OCI-LY1 (cell line): ENCODE data around the gene DAPK2.

Source experiments
- H2AFZ ChIP-seq: fragments of 200-600 bp; sonication (generic), shearing (Covaris generic); 2 replicates; pipeline ENCODE4 v1.6.0; 2014; ENCODE audit warnings: antibody characterized with exemption, mild to moderate bottlenecking, low read length
- H3F3A ChIP-seq: fragments of 200-600 bp; sonication (generic), shearing (Covaris generic); 2 replicates; pipeline ENCODE4 v1.6.0; 2014; ENCODE audit warnings: mild to moderate bottlenecking, antibody characterized with exemption, low read length, moderate library complexity; ENCODE audit not compliant: insufficient read depth
- H3K27ac ChIP-seq: fragments of 200-600 bp; sonication (generic); 2 replicates; pipeline ENCODE4 v1.5.1; 2014; ENCODE audit warnings: low read length, mixed run types, mild to moderate bottlenecking, low read depth; ENCODE audit not compliant: poor library complexity, severe bottlenecking
- H3K27me3 ChIP-seq: fragments of 200-600 bp; sonication (generic); 2 replicates; pipeline ENCODE4 v1.6.0; 2014; ENCODE audit warnings: antibody characterized with exemption, mild to moderate bottlenecking, low read length, moderate library complexity; ENCODE audit not compliant: insufficient read depth
- H3K36me3 ChIP-seq: fragments of 200-600 bp; sonication (generic); 2 replicates; pipeline ENCODE4 v1.6.1; 2014; ENCODE audit warnings: mild to moderate bottlenecking, antibody characterized with exemption, low read length, moderate library complexity, mixed read lengths; ENCODE audit not compliant: insufficient read depth
- H3K4me1 ChIP-seq: fragments of 200-600 bp; sonication (generic); 2 replicates; pipeline ENCODE4 v1.5.1; 2014; ENCODE audit warnings: mild to moderate bottlenecking, low read length, moderate library complexity; ENCODE audit not compliant: insufficient read depth, severe bottlenecking
- H3K4me2 ChIP-seq: fragments of 200-600 bp; sonication (generic), shearing (Covaris generic); 2 replicates; pipeline ENCODE4 v1.6.1; 2014; ENCODE audit warnings: low read length
- H3K4me3 ChIP-seq: fragments of 200-600 bp; sonication (generic); 2 replicates; pipeline ENCODE4 v1.5.1; 2014; ENCODE audit warnings: low read length, low read depth, mild to moderate bottlenecking, mixed read lengths; ENCODE audit not compliant: poor library complexity, severe bottlenecking
- H3K79me2 ChIP-seq: fragments of 200-600 bp; shearing (Covaris generic); 2 replicates; pipeline ENCODE4 v1.6.1; 2016; ENCODE audit warnings: mixed run types, low read length, mixed read lengths; ENCODE audit not compliant: insufficient read depth
- H3K9ac ChIP-seq: fragments of 200-600 bp; sonication (generic), shearing (Covaris generic); 2 replicates; pipeline ENCODE4 v1.6.1; 2014; ENCODE audit warnings: mild to moderate bottlenecking, low read length, mixed read lengths
- H3K9me2 ChIP-seq: fragments of 200-600 bp; sonication (generic), shearing (Covaris generic); 2 replicates; pipeline ENCODE4 v1.6.1; 2014; ENCODE audit warnings: low read depth, mild to moderate bottlenecking, low read length, mixed read lengths
- H3K9me3 ChIP-seq: fragments of 200-600 bp; shearing (Covaris generic); 2 replicates; pipeline ENCODE4 v1.6.1; 2014; ENCODE audit warnings: low read length, mixed read lengths
- H4K20me1 ChIP-seq: fragments of 200-600 bp; sonication (generic), shearing (Covaris generic); 2 replicates; pipeline ENCODE4 v1.6.0; 2016; ENCODE audit warnings: mild to moderate bottlenecking, low read length; ENCODE audit not compliant: insufficient read depth
- CTCF ChIP-seq: fragments of 200-600 bp; sonication (generic), shearing (Covaris generic); IDR thresholded peaks from 2 replicates; pipeline ENCODE4 v1.5.1; 2017; ENCODE audit warnings: mild to moderate bottlenecking, antibody characterized with exemption, low read length, moderate library complexity, mixed read lengths
- EZH2 ChIP-seq: fragments of 200-600 bp; sonication (generic), shearing (Covaris generic); IDR thresholded peaks from 2 replicates; pipeline ENCODE4 v1.8.0; 2017; ENCODE audit warnings: borderline replicate concordance, mixed run types, mild to moderate bottlenecking, antibody characterized with exemption, low read length, moderate library complexity, mixed read lengths

DAPK2 gene

GRCh38 chr15:64045101-64045435 is 1.2 kb downstream of the DAPK2 start:
- Histone ChIP-seq H3K4me2 (peak overlapping the region; percentile 83), H3K27ac (peak overlapping the region; percentile 60), H3K4me1 (peaks cover 46% of the 10 kb centered on the region), H3F3A (no peaks in the 10 kb centered on the region), H3K27me3 (no peaks in the 10 kb centered on the region), H3K9ac (peak overlapping the region; percentile 74; the same call in 1 of the 2 replicates), H3K36me3 (no peaks in the 10 kb centered on the region), H3K4me3 (peak overlapping the region; percentile 73), H2AFZ (no peak overlapping the region), H3K9me3 (no peaks in the 10 kb centered on the region), H3K79me2 (no peaks in the 10 kb centered on the region), H3K9me2 (no peaks in the 10 kb centered on the region), H4K20me1 (no peaks in the 10 kb centered on the region)
- TF ChIP-seq EZH2 (no peak), CTCF (no peak)

GRCh38 chr15:64044300-64045100 is 1.8 kb downstream of the DAPK2 start:
- no peaks in the 10 kb centered on the region for H3K79me2 ChIP-seq
- peak overlapping the region; percentile 83 for H3K4me2 ChIP-seq
- H2AFZ ChIP-seq: no peak overlapping the region
- H3F3A ChIP-seq: no peaks in the 10 kb centered on the region
- H3K9me3 ChIP-seq: no peaks in the 10 kb centered on the region
- peak overlapping the region; percentile 73 for H3K4me3 ChIP-seq
- no peaks in the 10 kb centered on the region for H3K27me3 ChIP-seq
- no peaks in the 10 kb centered on the region; the same call in 1 of the 2 replicates for H3K36me3 ChIP-seq
- no peaks in the 10 kb centered on the region for H3K9me2 ChIP-seq
- H3K9ac ChIP-seq: peak overlapping the region; percentile 74; the same call in 1 of the 2 replicates
- peaks cover 46% of the 10 kb centered on the region for H3K4me1 ChIP-seq
- TF ChIP-seq CTCF: no peak
- H3K27ac ChIP-seq: peak overlapping the region; percentile 60
- no peaks in the 10 kb centered on the region for H4K20me1 ChIP-seq

- Histone ChIP-seq H3K79me2 (no peaks in the 10 kb centered on the region), H3K4me3 (no peak overlapping the region), H3K4me1 (peaks cover 11% of the 10 kb centered on the region), H3K27ac (no peak overlapping the region), H3K9me3 (no peaks in the 10 kb centered on the region), H3F3A (no peaks in the 10 kb centered on the region), H3K4me2 (no peak overlapping the region), H4K20me1 (no peaks in the 10 kb centered on the region), H3K9ac (no peak overlapping the region), H3K9me2 (no peaks in the 10 kb centered on the region), H3K27me3 (no peaks in the 10 kb centered on the region), H3K36me3 (peaks cover 11% of the 10 kb centered on the region; the same call in 1 of the 2 replicates), H2AFZ (no peak overlapping the region)
- no peak for TF ChIP-seq EZH2
- no peak for TF ChIP-seq CTCF
Measured at GRCh38 chr15:64038878-64039610, 7.2 kb downstream of the DAPK2 start.
